HG03378 (cell line): ENCODE results near the gene VWCE.
A peak's percentile ranks its signal among the peaks of the same experiment; 100 is the strongest.

Source experiments
- ATAC-seq: cut with Tn5 transposase; IDR thresholded peaks from one replicate; pipeline ENCODE4 v1.9.1; 2021; ENCODE audit warnings: mild to moderate bottlenecking, moderate library complexity; ENCODE audit not compliant: unreplicated experiment

VWCE gene

GRCh38 chr11:61328351-61328750 is 33.2 kb upstream of the VWCE start:
- no peak for ATAC-seq

DNA sequence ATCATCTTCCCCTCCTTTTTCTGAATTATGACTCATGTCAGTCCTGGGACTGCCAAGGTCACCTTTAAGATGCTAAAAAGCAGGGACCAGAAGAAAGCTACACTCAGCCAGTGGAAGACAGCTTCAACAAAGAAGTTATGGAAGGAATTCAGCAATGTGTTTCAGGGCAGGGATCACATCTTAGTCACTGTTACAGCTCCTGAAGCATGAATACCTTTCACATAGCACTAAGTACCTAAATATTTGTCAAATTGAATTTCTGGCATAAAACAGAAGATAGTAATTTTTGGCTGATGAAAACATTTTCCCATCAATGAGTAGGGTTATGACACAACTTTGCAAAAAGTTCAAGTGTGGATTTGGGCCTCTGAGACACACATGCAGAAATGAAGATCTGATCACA is 32.6 kb upstream of the VWCE start:
- no peak for ATAC-seq

- ATAC-seq = no peak
Measured at GRCh38 chr11:61325649-61326414, 30.7 kb upstream of the VWCE start.

- ATAC-seq = no peak
Measured at GRCh38 chr11:61315260-61315659, 20.1 kb upstream of the VWCE start.

DNA sequence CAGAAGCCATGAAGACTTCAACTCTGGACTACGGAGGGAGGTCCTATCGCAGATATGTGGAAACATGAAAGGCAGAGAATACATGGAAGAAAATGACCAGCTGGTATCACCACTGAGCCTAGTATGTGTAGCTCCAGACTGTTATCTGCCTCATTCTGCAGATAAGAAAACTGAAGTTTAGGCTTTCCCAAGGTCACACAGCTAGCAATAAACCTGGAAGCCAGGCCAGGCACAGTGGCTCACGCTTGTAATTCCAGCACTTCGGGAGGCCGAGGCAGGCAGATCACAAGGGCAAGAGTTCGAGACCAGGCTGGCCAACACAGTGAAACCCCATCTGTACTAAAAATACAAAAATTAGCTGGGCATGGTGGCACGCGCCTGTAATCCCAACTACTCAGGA is 15.6 kb upstream of the VWCE start:
- ATAC-seq = no peak

GRCh38 chr11:61309739-61310138 is 14.6 kb upstream of the VWCE start:
- ATAC-seq = no peak

- no peak for ATAC-seq
Measured at GRCh38 chr11:61309141-61309540, 14.0 kb upstream of the VWCE start.

DNA sequence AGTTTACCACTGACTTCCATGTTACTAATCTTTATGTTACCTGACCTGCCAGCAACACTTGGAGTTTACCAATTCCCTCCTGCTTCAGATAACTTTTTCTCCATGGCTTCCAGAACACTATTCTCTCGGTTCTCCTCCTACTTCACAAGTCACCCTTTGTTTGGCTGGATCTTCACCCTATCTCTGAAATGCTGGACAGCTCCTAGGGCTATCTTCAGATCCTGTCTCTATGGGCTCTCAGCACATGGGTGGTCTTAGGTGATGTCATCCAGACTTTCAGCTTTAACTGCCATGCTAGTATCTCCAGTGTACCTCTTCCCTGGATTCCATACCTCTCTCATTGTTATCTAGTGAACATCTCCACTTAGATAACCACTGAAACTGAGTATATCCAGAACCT is 12.2 kb upstream of the VWCE start:
- ATAC-seq = no peak

- no peak for ATAC-seq
Measured at GRCh38 chr11:61306221-61306620, 11.1 kb upstream of the VWCE start.

DNA sequence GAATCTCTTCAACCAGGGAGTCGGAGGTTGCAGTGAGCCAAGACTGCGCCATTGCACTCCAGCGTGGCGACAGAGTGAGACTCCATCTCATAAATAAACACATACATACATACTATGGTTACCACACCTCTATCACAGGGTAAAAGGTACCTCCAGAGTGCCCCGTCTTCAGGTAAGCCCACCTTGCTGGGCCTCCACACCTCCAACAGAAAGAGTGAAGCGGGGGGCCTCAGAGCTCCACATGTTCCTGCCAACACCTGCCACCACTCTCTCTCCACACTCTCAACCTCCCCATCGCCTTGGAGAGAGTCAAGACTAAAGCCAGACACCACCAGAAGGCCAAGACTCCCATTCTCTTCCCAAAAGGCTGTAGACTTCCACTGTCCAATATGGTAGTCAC is 10.3 kb upstream of the VWCE start:
- no peak for ATAC-seq

GRCh38 chr11:61303725-61304124 is 8.6 kb upstream of the VWCE start:
- ATAC-seq = no peak

DNA sequence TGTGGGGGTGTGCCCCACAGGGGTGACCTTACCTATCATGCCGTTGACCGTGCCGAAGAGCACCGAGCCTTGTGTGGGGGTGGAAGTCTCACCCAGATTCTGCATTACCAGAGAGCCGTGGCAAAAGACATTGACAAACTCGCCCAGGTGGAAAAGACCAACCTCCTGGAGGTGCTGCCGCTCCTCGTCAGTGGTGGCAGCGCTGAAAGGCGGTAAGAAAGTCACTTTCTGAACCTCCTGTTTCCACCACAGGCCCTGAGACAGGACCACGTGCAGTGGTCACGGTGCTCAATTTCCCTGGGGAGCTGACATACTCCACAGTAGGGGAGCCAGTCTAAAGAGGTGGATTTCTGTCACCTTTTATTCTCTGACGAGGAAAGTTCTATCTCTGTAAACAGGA is 7.4 kb upstream of the VWCE start:
- ATAC-seq = no peak

DNA sequence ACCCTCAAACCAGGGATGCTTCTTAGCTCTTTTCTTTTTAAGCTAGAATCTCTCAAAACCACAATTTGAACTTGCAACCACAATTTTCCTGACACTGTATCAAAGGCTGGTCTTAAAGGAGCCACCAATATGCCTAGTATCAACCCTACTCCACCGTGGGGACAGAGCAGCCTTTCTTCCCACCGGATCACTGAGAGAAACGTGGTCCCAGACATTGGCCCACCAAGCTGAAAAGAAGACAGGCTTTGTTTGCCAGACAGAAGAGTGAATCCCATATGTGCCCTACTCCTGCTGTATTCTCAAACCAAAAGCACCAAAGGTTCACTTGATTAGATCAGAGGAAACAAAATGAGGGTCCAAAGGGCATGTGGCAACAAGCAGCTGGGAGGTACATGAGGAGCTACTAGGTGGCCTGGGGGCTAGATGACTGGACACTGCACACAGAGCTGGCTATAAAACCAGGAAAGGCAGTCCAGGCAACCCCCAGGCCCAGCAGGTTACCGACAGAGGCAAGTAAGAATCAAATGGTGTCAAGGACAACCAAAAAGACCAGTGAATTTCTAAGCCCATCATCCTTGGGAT is 3.6 kb upstream of the VWCE start:
- ATAC-seq = no peak

DNA sequence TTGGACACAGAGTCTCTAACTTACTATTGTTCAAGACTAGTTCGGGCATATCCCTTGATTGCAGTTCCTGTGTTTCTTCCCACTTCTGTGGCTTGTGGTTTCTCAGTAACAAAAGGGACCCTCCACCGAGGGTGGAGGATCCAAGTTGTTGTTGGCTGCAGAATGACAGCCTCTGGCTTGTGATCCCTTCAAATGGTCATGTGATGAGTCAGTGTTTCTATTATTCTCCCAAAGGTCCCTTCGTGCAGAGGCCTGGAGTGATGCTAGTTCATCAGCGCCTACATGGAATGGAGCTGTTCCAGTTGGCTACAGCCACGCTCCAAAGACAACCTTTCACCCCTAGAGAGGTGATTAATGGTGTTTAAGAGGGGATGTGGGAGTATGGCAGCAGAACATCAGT is 2.6 kb upstream of the VWCE start:
- ATAC-seq = no peak

- no peak for ATAC-seq
Measured at GRCh38 chr11:61297341-61297740, 2.2 kb upstream of the VWCE start.

DNA sequence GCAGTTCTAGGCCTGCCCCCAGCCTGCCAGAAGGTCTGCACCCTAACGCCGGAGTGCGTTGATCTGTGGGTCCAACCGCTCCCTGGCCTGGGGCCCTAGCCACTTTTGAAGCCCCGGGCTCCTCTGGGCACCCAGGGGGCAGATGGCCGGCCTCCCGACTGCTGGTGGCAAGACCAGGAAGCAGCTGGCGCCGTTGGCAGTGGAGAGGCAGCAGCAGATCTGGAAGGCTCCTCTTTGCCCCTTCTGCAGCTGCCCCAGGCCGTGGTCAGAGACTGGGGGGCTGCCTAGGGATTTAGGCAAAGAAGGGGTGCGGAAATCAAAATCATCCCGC is 445 bp upstream of the VWCE start:
- ATAC-seq = no peak

DNA sequence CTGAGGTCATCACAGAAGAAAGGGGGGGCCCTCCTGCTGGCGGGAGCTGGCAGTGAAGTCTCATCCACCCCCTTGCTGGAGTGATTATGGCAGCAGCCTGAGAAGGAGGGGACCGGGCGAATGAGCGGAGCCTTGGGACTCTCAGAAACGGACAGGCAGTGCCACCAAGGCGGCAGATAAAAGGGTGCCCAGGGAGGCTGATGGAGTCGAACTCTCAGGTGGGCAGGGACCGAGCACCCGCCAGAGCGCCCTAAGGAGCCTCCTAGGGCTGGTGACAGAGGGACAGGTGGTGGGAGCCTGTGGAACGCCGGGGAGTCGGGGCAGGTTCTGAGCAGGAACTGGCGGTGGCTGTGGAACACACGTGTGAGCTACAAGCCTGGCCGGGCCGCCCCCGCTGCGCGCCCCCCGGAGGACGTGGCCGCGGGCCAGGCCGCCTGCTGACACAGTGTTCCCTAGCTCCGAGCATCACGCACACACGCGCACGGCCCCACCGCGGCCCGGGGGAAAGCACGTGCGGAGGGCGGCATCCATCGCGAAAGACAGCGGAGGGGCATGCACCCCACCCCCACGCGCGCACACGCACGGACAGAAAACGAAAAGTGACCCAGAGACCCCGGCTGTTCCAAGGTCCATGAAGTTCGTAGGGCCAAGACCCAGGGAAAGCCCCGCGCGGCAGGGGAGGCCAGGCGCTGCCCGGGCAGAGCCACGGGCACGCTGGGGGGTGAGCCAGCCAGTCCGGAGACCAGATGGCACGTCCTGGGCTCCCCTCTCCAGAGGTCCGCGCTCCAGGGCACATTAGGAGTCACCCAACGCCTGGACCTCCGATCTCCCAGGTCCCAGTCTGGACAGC is 1.0 kb downstream of the VWCE start:
- peak; percentile 28 for ATAC-seq

DNA sequence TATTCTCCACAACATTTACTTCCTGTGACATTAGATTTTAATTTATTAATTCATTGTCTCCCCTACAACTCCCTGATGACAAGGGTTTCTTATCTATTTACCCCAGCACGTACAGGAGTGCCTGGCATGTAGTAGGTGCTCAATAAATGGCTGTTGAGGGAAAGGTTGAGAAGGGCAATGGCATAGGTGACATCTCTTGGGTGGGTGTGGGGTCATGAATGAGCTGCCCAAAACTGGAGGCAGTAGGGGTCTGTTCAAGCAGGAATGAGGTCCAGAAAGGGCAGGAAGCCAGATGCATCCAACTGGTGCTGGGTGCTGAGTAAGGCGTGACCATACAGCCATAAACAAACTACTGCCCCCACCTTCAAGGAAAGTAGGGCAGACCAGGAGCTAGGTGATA is 2.8 kb downstream of the VWCE start:
- no peak for ATAC-seq

DNA sequence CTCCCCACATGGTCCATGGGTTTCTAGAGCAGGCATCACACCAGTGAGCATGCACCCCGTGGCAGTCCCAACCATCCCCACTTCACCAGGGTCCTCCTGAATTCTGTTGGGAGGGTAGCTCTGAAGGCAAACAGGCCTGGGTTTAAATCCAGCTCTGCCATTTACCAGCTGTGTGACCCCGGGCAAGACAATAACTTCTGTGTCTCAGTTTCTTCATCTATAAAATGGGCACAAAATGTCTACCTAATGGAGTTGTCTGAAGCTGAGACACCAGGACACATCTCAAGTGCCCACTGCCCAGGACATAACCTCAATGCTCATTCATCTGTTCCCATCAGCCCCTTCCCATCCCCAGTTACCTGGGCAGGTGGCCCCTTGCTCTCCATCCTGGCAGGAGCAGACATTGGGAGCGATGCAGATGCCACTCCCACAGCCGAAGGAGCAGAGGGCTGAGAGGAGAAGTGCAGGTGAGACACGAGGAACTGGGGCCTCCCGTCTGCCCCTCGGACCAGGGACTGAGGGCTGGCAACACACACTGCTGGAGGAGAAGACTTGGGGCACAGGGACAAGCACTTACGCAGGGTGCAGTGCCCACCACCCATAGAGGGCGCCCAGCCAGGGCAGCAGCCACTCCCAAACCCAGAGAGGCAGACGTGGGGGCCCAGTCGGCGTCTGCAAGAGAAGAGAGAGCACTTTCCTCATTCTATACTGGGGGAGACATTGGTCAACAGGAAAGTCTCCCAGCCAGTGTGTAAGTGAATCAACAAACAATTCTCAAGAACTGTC is 4.0 kb downstream of the VWCE start:
- no peak for ATAC-seq

- no peak for ATAC-seq
Measured at GRCh38 chr11:61287338-61287977, 7.7 kb downstream of the VWCE start.

DNA sequence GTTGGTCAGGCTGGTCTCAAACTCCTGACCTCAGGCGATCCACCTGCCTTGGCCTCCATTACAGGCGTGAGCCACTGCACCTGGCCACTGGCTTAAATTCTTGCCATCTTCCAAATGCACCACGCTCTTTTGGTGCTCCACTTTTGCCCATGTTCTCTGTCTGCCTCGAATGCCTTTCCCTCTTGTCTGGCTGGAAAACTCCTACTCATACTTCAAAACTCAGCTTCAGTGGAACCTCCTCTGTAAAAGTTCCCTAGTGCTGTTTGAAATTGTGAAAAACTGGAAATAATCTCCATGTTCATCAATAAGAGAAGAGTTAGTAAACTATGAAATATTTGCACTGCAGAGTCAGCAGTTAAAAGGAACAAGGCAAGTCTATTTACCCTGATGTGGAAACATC is 11.5 kb downstream of the VWCE start:
- ATAC-seq = no peak
